Neural progenitor cell (in vitro differentiated cells): ENCODE measurements around the gene GNG14. TPM values are rescaled to one million over a fixed set of nuclear protein-coding genes. Genes with fewer than 3 reads are reported as not detected.
A peak's percentile ranks its signal among the peaks of the same experiment; 100 is the strongest.
"Not testable (repeated sequence)": the region's sequence is repeated elsewhere in the genome, so short reads cannot be mapped to it uniquely, and the experiment has no call there.

Experiments
- DNase-seq: peaks from one replicate; pipeline ENCODE4 v3.0.0-alpha.2; 2016; ENCODE audit warnings: low spot score
- H2AFZ ChIP-seq: fragments of 200-600 bp; sonication (generic); replicated peaks from 2 replicates; pipeline ENCODE4 v1.6.1; 2016; ENCODE audit warnings: antibody characterized with exemption
- H3F3A ChIP-seq: fragments of 200-600 bp; sonication (generic); 2 replicates; pipeline ENCODE4 v1.6.1; 2016; ENCODE audit warnings: antibody characterized with exemption, low read depth
- H3K27ac ChIP-seq: fragments of 200-600 bp; sonication (generic); 2 replicates; pipeline ENCODE4 v1.5.1; 2016; ENCODE audit warnings: mild to moderate bottlenecking
- H3K27me3 ChIP-seq: fragments of 200-600 bp; sonication (generic); 2 replicates; pipeline ENCODE4 v1.6.1; 2016; ENCODE audit warnings: mild to moderate bottlenecking, moderate library complexity
- H3K36me3 ChIP-seq: fragments of 200-600 bp; sonication (generic); 2 replicates; pipeline ENCODE4 v1.5.1; 2016
- H3K4me1 ChIP-seq: fragments of 200-600 bp; sonication (generic); 2 replicates; pipeline ENCODE4 v1.6.1; 2016; ENCODE audit warnings: mixed run types
- H3K4me2 ChIP-seq: fragments of 200-600 bp; sonication (generic); 2 replicates; pipeline ENCODE4 v1.6.1; 2016
- H3K4me3 ChIP-seq: fragments of 200-600 bp; sonication (generic); 2 replicates; pipeline ENCODE4 v1.5.1; 2016
- H3K79me2 ChIP-seq: fragments of 200-600 bp; sonication (generic); 2 replicates; pipeline ENCODE4 v1.6.1; 2016; ENCODE audit warnings: low read depth
- H3K9ac ChIP-seq: fragments of 200-600 bp; sonication (generic); 2 replicates; pipeline ENCODE4 v1.6.1; 2016
- H3K9me3 ChIP-seq: fragments of 200-600 bp; sonication (generic); 2 replicates; pipeline ENCODE4 v1.5.1; 2016; ENCODE audit warnings: low read depth
- H4K20me1 ChIP-seq: fragments of 200-600 bp; sonication (generic); 2 replicates; pipeline ENCODE4 v1.6.1; 2016; ENCODE audit warnings: low read depth
- H3K27ac Mint-ChIP-seq: 3 replicates; pipeline ENCODE4 v1.8.0; 2021; ENCODE audit warnings: mixed read lengths
- H3K27me3 Mint-ChIP-seq: 2 replicates; pipeline ENCODE4 v1.8.0; 2022; ENCODE audit warnings: low read depth, mild to moderate bottlenecking, inconsistent platforms, moderate library complexity, mixed read lengths; ENCODE audit not compliant: insufficient read depth
- H3K36me3 Mint-ChIP-seq: 3 replicates; pipeline ENCODE4 v1.8.0; 2021; ENCODE audit warnings: mixed read lengths
- H3K4me1 Mint-ChIP-seq: 3 replicates; pipeline ENCODE4 v1.8.0; 2021; ENCODE audit warnings: mixed read lengths
- H3K4me3 Mint-ChIP-seq: 3 replicates; pipeline ENCODE4 v1.8.0; 2021; ENCODE audit warnings: mild to moderate bottlenecking, moderate library complexity, mixed read lengths
- H3K9me3 Mint-ChIP-seq: 3 replicates; pipeline ENCODE4 v1.8.0; 2020; ENCODE audit warnings: mixed read lengths
- EZH2 ChIP-seq: fragments of 200-600 bp; sonication (generic); IDR thresholded peaks from 2 replicates; pipeline ENCODE4 v1.6.1; 2017; ENCODE audit warnings: antibody characterized with exemption, mild to moderate bottlenecking, moderate library complexity
- EZH2phosphoT487 ChIP-seq: fragments of 200-600 bp; sonication (generic); IDR thresholded peaks from 2 replicates; pipeline ENCODE4 v1.6.1; 2017; ENCODE audit warnings: antibody characterized with exemption
- total RNA-seq: library from RNA; depleted of rRNA; stranded (reverse); fragments of >200 nt; gene quantifications from 2 replicates; pipeline ENCODE4 v1.2.3, GENCODE V29; 2015; ENCODE audit warnings: low replicate concordance
- TF ChIP-seq, protein P1 (sequence below): fragments of 200-600 bp; sonication (generic); IDR thresholded peaks from 2 replicates; pipeline ENCODE4 v1.5.1; 2017; ENCODE audit warnings: antibody characterized with exemption, mild to moderate bottlenecking

The GNG14 gene
- total RNA-seq, 1 donor from 2014 or later = not detected

DNA sequence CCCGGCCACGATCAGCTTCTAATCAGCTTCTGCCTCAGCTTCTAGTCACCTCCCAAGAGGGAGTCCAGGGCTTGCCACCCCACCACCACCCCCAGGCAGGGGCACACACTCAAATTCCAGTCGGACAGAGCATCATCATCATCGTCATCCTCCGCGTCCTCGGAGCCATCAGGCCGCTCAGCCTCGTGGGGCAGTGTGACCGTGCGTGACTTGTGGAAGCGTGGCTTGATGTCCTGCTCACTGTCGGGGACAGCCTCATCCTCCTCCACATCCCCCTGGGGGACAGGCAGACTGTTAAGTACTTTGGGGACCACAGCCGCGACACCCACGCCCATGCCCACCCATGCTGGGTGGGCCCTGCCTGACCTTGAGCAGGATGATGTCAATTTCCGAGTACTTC lies 23.4 kb downstream of the GNG14 start:
- H2AFZ ChIP-seq = no peak overlapping the region
- H3K27me3 Mint-ChIP-seq = no peaks in the 10 kb centered on the region
- peaks cover 33% of the 10 kb centered on the region for H3K36me3 Mint-ChIP-seq

DNA sequence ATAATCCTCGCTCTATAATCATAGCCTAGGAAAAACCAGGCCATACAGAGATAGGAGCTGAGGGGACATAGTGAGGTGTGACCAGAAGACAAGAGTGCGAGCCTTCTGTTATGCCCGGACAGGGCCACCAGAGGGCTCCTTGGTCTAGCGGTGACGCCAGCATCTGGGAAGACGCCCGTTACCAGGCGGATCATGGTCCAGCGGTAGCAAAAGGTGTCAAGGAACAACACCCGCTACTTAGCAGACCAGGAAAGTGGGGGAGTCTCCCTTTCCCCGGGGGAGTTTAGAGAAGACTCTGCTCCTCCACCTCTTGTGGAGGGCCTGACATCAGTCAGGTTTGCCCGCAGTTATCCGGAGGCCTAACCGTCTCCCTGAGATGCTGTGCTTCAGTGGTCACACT lies 24.3 kb downstream of the GNG14 start:
- not testable (repeated sequence) for H3K36me3 ChIP-seq, H3K4me1 Mint-ChIP-seq

More for the DNA sequence above, 23.4 kb downstream of the GNG14 start:
- Histone ChIP-seq H3K27me3 (no peaks in the 10 kb centered on the region), H3K79me2 (peaks cover 6% of the 10 kb centered on the region), H3K9ac (no peak overlapping the region), H3K4me1 (no peaks in the 10 kb centered on the region), H3F3A (peaks cover 29% of the 10 kb centered on the region), H3K9me3 (no peaks in the 10 kb centered on the region), H4K20me1 (peaks cover 4% of the 10 kb centered on the region), H3K4me3 (no peak overlapping the region), H3K27ac (no peak overlapping the region), H3K36me3 (peaks cover 4% of the 10 kb centered on the region), H3K4me2 (no peak overlapping the region)
- Mint-ChIP-seq H3K9me3 (no peaks in the 10 kb centered on the region), H3K4me3 (peak overlapping the region; percentile 21), H3K27ac (no peak overlapping the region), H3K4me1 (no peaks in the 10 kb centered on the region)
- TF ChIP-seq EZH2 (no peak), EZH2phosphoT487 (no peak)
- TF ChIP-seq, protein P1, sequence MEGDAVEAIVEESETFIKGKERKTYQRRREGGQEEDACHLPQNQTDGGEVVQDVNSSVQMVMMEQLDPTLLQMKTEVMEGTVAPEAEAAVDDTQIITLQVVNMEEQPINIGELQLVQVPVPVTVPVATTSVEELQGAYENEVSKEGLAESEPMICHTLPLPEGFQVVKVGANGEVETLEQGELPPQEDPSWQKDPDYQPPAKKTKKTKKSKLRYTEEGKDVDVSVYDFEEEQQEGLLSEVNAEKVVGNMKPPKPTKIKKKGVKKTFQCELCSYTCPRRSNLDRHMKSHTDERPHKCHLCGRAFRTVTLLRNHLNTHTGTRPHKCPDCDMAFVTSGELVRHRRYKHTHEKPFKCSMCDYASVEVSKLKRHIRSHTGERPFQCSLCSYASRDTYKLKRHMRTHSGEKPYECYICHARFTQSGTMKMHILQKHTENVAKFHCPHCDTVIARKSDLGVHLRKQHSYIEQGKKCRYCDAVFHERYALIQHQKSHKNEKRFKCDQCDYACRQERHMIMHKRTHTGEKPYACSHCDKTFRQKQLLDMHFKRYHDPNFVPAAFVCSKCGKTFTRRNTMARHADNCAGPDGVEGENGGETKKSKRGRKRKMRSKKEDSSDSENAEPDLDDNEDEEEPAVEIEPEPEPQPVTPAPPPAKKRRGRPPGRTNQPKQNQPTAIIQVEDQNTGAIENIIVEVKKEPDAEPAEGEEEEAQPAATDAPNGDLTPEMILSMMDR = no peak
- no peak for DNase-seq

DNA sequence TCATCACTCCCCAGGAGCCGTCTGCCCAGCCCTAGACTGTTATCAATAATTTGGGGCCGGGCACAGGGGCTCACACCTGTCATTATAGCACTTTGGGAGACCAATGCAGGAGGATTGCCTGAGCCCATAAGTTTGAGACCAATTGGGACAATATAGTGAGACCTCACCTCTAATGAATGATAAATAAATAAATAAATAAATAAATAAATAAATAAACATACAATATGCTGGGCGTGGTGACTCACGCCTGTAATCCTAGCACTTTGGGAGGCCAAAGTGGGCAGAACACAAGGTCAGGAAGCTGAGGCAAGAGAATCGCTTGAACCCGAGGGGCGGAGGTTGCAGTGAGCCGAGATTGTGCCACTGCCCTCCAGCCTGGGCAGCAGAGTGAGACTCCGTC lies 25.5 kb downstream of the GNG14 start:
- H3K27me3 ChIP-seq, H3K4me1 ChIP-seq, H3K36me3 ChIP-seq, H3K9me3 Mint-ChIP-seq, H3K4me2 ChIP-seq, H3K9me3 ChIP-seq, H3K4me3 ChIP-seq, H3K9ac ChIP-seq, H3K27me3 Mint-ChIP-seq, H3K27ac Mint-ChIP-seq, H3K27ac ChIP-seq, H3K4me3 Mint-ChIP-seq, DNase-seq, H2AFZ ChIP-seq, H3K4me1 Mint-ChIP-seq: not testable (repeated sequence)
- H3K36me3 Mint-ChIP-seq = peaks cover 34% of the 10 kb centered on the region
- Histone ChIP-seq H4K20me1 (peaks cover 16% of the 10 kb centered on the region), H3F3A (peaks cover 42% of the 10 kb centered on the region), H3K79me2 (peaks cover 27% of the 10 kb centered on the region)

More for the DNA sequence above, 24.3 kb downstream of the GNG14 start:
- not testable (repeated sequence) for H3K4me2 ChIP-seq, H3K9me3 ChIP-seq, H3K27me3 Mint-ChIP-seq, H3K27me3 ChIP-seq, H3K9me3 Mint-ChIP-seq, DNase-seq, H3K27ac Mint-ChIP-seq, H2AFZ ChIP-seq, H3K27ac ChIP-seq, H3K9ac ChIP-seq, H4K20me1 ChIP-seq, H3K4me3 ChIP-seq, H3K4me1 ChIP-seq, H3K4me3 Mint-ChIP-seq
- TF ChIP-seq, protein P1 = peak; percentile 44
- Histone ChIP-seq H3K79me2 (peaks cover 15% of the 10 kb centered on the region), H3F3A (peaks cover 30% of the 10 kb centered on the region)
- peaks cover 36% of the 10 kb centered on the region for H3K36me3 Mint-ChIP-seq

DNA sequence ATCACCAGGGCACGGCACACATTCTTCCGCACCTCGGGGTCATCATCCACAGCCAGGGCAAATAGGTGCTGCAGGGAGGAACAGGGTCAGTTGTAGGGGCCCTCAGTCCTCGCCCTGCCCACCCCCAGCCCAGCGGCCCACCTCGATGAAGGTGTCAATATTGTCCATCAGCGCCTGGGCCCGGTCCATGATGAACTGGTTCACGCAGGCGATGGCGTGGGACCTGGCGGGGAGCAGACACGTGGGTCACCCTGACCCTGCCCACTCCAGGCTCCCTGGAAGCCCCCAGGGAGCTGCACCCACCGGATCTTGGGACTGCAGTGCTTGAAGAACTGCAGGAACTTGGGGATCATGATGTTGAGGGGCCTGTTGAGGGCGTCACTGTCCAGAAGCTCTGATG lies 27.3 kb downstream of the GNG14 start:
- H3K36me3 Mint-ChIP-seq = peaks cover 37% of the 10 kb centered on the region
- Histone ChIP-seq H3K27ac (no peak overlapping the region), H3K4me3 (no peak overlapping the region), H3K9ac (no peak overlapping the region), H3F3A (peaks cover 53% of the 10 kb centered on the region), H3K4me2 (no peak overlapping the region), H3K27me3 (no peaks in the 10 kb centered on the region), H2AFZ (no peak overlapping the region), H4K20me1 (peaks cover 28% of the 10 kb centered on the region), H3K4me1 (peaks cover under 1% of the 10 kb centered on the region), H3K9me3 (no peaks in the 10 kb centered on the region), H3K79me2 (peaks cover 45% of the 10 kb centered on the region), H3K36me3 (peaks cover 3% of the 10 kb centered on the region)
- no peak overlapping the region for H3K27ac Mint-ChIP-seq
- no peak overlapping the region for H3K4me3 Mint-ChIP-seq
- TF ChIP-seq, protein P1 = no peak
- TF ChIP-seq EZH2 = no peak
- H3K27me3 Mint-ChIP-seq = no peaks in the 10 kb centered on the region
- no peaks in the 10 kb centered on the region for H3K4me1 Mint-ChIP-seq
- DNase-seq = no peak
- no peaks in the 10 kb centered on the region for H3K9me3 Mint-ChIP-seq
